Measurements from ENCODE around the gene SLC24A4.
"Not testable (repeated sequence)": the region's sequence is repeated elsewhere in the genome, so short reads cannot be mapped to it uniquely, and the experiment has no call there.

The SLC24A4 gene

GRCh38 chr14:92372230-92372629 is 49.3 kb downstream of the SLC24A4 start:
- no peak for DNase-seq

- DNase-seq: no peak
Measured at GRCh38 chr14:92373336-92373735, 50.4 kb downstream of the SLC24A4 start.

- DNase-seq: no peak
Measured at GRCh38 chr14:92380131-92380530, 57.2 kb downstream of the SLC24A4 start.

GRCh38 chr14:92380582-92380981 is 57.6 kb downstream of the SLC24A4 start:
- DNase-seq: no peak

DNA sequence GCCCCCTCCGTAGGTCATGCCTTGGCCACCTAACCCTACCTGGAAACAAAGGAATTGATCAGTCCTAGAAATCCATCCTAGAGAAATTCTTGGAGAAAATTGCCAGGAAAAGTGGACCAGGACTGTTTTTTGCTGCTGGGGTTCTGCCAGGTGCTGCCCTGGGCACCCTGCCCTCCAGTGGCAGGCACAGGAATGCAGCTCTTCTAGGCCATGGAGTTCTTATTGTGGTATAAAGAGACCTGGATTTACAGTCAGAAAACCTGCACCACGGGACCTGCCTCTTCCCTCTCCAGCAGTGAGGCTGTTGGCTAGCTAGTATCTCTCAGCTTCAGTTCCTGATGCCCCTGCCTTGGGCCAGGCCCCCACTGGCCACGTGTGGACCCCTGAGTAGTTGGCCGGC is 59.7 kb downstream of the SLC24A4 start:
- DNase-seq: no peak

DNA sequence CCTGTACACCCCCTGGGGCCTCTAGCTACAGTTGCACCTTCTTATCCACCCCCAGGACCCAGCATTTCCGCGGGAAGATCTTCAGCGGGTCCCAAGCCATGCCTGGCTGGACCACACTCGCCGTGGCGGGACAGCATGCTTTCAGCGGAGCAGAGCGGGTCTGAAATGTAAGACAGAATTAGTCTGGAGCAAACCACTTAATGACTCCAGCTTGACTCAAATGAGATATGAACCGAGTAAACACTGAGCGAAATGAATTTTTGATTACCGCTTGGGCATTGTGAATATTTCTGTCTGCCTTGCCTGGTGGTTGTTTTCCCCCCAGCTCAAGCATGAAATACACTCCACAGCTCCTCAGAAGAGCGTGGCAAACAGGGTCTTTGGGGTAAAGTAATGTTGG is 60.8 kb downstream of the SLC24A4 start:
- no peak for DNase-seq

GRCh38 chr14:92384461-92385133 is 61.6 kb downstream of the SLC24A4 start:
- DNase-seq: no peak

GRCh38 chr14:92385561-92385960 is 62.6 kb downstream of the SLC24A4 start:
- DNase-seq: no peak

DNA sequence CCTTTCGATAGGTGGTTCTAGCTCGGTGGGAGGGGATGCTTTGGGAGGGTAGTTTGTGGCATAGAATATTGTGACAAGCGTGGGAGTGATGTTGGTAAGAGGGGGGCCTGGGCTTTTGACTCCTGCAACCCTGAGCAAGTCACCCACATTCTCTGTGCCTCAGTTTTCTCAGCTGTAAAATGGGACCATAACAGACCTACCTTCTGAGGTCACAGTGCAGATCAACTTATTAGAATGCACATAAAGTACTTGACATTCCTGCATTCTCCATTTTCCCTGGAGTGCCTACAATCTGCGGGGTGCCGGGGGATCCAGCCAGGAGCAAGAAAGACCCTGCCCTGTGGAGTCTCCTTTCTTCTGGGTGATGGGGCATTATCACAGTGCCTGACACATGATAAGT is 63.2 kb downstream of the SLC24A4 start:
- no peak for DNase-seq

- DNase-seq: no peak
Measured at GRCh38 chr14:92386637-92387036, 63.7 kb downstream of the SLC24A4 start.

- DNase-seq: no peak
Measured at GRCh38 chr14:92387578-92387977, 64.6 kb downstream of the SLC24A4 start.

- no peak for DNase-seq
Measured at GRCh38 chr14:92389598-92390158, 66.7 kb downstream of the SLC24A4 start.

GRCh38 chr14:92391726-92392125 is 68.8 kb downstream of the SLC24A4 start:
- DNase-seq: no peak

GRCh38 chr14:92392711-92393110 is 69.7 kb downstream of the SLC24A4 start:
- DNase-seq: no peak

DNA sequence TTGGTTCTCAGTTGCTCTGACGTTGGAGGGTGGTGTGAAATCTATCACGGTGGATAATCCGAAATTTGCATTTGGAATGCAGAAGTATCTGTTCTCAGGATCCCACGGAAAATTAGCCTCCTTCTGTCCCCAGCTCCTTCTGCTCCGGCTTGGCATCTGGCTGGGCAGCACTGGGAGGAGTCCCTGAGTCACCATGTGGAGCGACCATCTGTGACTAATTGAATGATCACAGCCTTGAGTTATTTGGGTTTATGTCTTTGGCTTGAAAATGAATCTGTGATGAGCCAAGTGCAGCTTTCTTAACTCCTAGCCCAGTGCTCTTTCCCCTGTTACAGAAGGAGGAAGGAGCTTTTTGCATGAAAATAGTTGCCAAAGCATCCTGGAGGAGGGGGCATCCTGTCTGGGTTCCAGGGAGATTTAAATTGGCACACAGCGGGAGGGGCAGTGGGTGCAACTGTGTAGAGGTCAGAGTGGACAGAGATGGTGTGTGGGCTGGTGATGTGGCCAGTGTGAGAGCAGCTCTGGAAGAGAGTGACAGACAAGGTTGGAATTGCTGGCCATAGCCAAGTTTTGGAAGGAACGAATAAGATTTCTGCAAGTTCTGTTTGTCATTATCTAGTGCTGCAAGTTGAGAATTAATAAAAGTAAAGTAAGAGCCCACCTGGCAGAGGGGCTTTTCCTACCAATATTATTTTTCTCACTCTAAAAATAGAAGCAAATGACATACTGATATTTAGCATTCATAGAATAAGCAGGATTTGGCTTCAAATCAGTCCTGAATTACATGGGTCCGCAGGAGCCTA is 74.4 kb downstream of the SLC24A4 start:
- DNase-seq: no peak

DNA sequence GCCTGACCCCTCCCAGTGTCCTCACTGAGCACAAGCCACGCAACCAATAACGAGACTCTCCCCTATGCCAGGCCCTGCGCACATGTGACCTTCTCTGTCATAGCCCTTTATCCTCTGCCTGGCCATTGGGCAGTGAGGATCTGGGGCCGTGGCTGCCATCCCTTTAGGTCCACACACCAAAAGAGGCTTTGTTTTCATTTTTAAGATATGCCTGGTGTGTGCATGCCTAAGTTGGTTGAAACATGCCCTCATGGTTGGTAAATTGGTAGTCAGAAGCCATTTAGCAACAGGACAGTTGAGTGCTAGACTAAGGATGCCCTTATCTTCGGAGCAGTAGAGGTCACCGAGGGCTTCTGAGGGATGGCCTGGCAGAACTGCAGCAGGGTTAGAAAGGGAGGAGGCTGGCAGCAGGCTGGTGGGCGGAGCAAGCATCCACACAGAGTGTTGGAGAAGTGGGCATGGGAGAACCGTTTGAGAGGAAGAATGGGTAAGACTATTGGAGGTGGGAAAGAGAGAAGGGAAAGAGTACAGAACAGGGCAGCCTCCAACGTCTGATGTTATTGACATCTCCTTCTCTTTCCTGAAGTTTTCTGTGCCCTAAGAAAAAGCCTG is 75.1 kb downstream of the SLC24A4 start:
- no peak for DNase-seq

DNA sequence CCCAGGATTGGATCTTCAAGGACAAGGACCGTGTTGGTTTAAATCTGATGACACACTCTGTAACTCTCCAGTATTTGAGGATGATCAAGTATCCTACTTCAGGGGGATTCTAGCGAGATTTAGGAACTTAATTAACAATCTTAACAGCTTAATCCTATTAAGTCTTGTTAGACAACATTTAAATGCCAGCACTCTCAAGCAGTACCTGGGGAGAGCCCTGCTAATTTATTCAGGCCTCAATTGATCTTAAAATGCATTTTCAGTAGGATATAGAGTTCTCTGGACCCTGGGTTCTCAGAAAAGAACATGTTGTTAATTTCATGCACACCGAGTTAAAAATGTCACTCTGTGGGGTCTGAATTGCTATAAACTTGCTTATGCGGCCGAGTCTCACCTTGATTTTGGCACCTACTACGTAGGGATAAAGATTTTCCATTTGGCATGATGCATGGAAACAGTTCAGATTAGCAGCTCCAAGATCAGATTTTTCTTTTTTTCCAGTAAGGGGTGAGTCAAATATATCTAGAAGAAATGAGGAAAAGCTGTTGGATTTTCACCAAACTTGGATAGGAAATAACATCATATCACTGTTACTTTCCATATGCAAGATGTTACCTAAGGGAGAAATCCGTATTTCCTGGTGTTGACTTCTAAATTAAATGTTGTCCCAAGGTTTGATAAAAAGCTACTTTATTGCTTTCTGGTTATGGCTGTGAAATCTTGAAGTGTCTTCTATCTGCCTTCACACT is 76.1 kb downstream of the SLC24A4 start:
- DNase-seq: no peak

DNA sequence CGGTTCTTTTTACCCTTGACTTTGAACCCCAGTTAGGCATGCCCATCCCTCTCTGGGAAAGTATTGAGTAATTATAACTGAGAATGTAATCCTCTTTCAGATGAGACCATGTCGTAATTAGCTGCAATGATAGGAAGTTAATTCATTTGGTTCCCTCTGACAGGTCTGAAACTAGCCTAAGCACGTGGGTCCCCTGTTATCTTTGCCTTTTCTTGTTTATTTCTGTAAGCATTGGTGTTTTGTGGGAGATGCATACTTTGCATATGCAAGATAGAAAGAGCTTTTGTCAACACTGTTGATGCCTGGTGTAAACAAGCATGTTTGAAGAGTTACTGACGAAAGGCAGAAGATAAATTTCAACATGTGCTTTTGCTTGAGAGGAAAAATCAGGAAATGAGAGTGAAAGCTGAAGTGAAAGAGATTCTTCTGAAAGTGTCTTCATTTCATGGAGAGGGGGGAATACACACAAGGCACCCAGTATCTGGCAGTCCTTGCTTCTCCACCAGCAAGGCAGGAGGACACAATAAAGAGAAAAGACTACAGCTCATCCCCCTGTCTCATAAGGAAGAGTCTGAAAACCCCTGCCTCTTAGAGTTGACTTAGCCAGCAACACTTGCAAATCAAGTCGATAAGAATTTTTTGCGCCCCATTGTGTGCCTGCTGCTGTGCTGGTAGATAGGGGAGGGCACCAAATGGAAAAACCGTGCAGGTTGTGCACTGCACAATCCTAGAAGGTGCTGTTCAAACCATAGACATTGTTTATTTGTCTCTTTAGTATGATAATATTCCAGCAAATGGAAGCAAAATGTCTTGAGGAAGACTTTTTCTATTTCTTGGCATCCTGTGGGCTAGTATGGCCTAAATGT is 77.8 kb downstream of the SLC24A4 start:
- no peak for DNase-seq

DNA sequence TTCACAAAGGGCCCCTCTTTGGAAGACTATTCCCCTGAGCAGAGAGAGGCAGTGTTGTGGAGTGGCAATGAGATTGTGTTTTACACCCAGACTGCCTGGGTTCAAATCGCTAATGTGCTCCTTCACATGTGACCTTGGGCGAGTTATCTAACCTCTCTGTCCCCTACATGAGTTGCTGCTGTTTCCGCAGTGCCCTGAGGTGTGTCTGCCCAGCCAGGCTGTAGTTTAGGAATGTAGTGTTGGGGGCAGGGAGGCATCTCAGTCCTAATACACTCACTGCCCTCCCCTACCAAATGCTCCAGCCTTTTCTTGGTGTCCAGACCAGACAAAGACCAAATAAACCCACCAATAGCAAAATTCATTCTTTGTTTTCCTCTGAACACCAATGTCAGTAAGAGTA is 78.6 kb downstream of the SLC24A4 start:
- no peak for DNase-seq

DNA sequence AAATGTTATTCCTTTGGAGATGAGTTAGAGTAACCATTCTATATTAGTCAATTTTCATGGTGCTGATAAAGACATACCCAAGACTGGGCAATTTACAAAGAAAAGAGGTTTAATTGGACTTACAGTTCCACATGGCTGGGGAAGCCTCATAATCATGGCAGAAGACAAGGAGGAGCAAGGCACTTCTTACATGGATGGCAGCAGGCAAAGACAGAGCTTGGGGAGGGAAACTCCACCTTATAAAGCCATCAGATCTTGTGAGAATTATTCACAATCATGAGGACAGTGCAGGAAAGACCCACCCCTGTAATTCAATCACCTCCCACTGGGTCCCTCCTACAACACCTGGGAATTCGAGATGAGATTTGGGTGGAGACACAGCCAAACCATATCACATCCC is 79.5 kb downstream of the SLC24A4 start:
- not testable (repeated sequence) for DNase-seq

- DNase-seq: no peak
Measured at GRCh38 chr14:92404018-92404417, 81.1 kb downstream of the SLC24A4 start.

- no peak for DNase-seq
Measured at GRCh38 chr14:92404421-92404820, 81.5 kb downstream of the SLC24A4 start.

Measured in activated effector memory CD4-positive, alpha-beta T cell treated with Interleukin-2 at 50 U/mL for 16 hours (primary cell).